NCI-H1417 (cell line): Measurements from ENCODE around the gene HOXA3.

Experiments
- DNase-seq, 3 experiments: peaks; one replicate each; lab custom pipeline; 2025; lab: John Stamatoyannopoulos, UW

HOXA3 gene

GRCh38 chr7:27177795-27178320, 25.5 kb upstream of the HOXA3 start:
- DNase-seq: no peak

GRCh38 chr7:27176962-27177794, 24.8 kb upstream of the HOXA3 start:
- DNase-seq: no peak

- no peak for DNase-seq
Measured at GRCh38 chr7:27176524-27176845, 24.1 kb upstream of the HOXA3 start.

- DNase-seq: no peak
Measured at GRCh38 chr7:27175626-27176523, 23.5 kb upstream of the HOXA3 start.

GRCh38 chr7:27174874-27175625, 22.7 kb upstream of the HOXA3 start:
- peak in 2 of 3 experiments; percentile 24 to 56 for DNase-seq

- peak; percentile 83 to 91 (median 84) for DNase-seq
Measured at GRCh38 chr7:27173956-27174873, 21.8 kb upstream of the HOXA3 start, which contains the start of gene HOXA10. Gene HOXA10, minus strand, starts transcription at chr7:27174320. Its CDS starts 14 bp downstream, at chr7:27174306.

GRCh38 chr7:27173511-27173955, 21.1 kb upstream of the HOXA3 start:
- peak; percentile 27 to 96 (median 88) for DNase-seq

- peak; percentile 42 to 96 (median 89) for DNase-seq
Measured at GRCh38 chr7:27172823-27173510, 20.6 kb upstream of the HOXA3 start.

- peak in 2 of 3 experiments; percentile 76 to 80 for DNase-seq
Measured at GRCh38 chr7:27172315-27172774, 20.0 kb upstream of the HOXA3 start.

GRCh38 chr7:27171637-27172314, 19.4 kb upstream of the HOXA3 start:
- peak; percentile 58 to 83 (median 74) for DNase-seq

- peak; percentile 53 to 70 (median 55) for DNase-seq
Measured at GRCh38 chr7:27171325-27171636, 18.9 kb upstream of the HOXA3 start.

- DNase-seq: peak in 2 of 3 experiments; percentile 46 to 55
Measured at GRCh38 chr7:27170426-27171324, 18.3 kb upstream of the HOXA3 start.

- DNase-seq: peak; percentile 71 to 82 (median 80)
Measured at GRCh38 chr7:27169658-27170425, 17.5 kb upstream of the HOXA3 start.

GRCh38 chr7:27168265-27168947, 16.0 kb upstream of the HOXA3 start:
- DNase-seq: peak; percentile 33 to 68 (median 66)

- DNase-seq: peak in 1 of 3 experiments; percentile 37
Measured at GRCh38 chr7:27167916-27168264, 15.5 kb upstream of the HOXA3 start.

- no peak for DNase-seq
Measured at GRCh38 chr7:27166531-27167505, 14.4 kb upstream of the HOXA3 start.
